ENCODE results near the gene ATP6V0A4.
A peak's percentile ranks its signal among the peaks of the same experiment; 100 is the strongest.
"Not testable (repeated sequence)": the region's sequence is repeated elsewhere in the genome, so short reads cannot be mapped to it uniquely, and the experiment has no call there.

The ATP6V0A4 gene

DNA sequence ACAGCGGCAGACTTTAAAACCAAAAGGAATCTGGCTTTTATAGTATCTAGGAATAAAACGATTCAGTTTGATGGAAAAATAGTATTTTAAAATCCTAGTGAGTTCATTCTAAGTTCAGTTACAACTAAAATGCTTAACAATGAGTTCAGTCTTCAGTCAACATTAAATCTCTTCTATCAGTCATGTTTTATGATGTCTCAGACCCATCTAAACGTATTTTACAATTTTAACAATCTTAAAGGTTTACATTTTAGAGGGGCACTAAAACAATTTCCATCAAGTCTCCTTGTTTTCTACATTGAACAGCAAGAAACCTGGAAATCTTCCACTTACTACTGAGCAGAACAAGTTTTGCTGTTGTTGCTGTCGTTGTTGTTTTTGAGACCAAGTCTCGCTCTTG is 106.8 kb downstream of the ATP6V0A4 start:
- no peak overlapping the region for H3K4me3 ChIP-seq (ENCODE audit: low read length in 2 of 2)
- H3K9ac ChIP-seq (ENCODE audit: low read depth in 1 of 2, low read length in 2 of 2), result no peak overlapping the region
- no peaks in the 10 kb centered on the region for H3K9me3 ChIP-seq (ENCODE audit: control insufficient read depth in 2 of 2, low read length in 2 of 2)
- H3K27me3 ChIP-seq (ENCODE audit: control insufficient read depth in 2 of 2, insufficient read depth in 2 of 2, low read length in 2 of 2), result no peaks in the 10 kb centered on the region
- no peaks in the 10 kb centered on the region for H3K4me1 ChIP-seq (ENCODE audit: control insufficient read depth in 2 of 2, insufficient read depth in 2 of 2, low read length in 2 of 2)
- H3K27ac ChIP-seq (ENCODE audit: low read depth in 2 of 2, low read length in 2 of 2), result no peak overlapping the region
- no peaks in the 10 kb centered on the region for H3K36me3 ChIP-seq (ENCODE audit: control insufficient read depth in 2 of 2, insufficient read depth in 2 of 2, low read length in 2 of 2)

DNA sequence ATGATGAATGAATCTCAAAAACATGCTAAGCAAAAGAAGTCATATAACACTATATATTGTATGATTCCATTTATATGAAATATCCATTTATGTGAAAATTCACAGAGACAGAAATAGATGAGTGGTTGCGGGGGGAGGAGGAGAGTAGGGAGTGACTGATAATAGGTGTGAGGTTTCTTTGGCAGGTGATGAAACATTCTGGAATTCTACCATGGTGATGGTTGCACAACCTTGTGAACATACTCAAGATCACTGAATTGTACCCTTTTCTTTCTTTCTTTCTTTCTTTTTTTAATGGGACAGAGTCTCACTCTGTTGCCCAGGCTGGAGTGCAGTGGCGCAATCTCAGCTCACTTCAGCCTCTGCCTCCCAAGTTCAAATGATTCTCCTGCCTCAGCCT is 107.5 kb downstream of the ATP6V0A4 start:
- Histone ChIP-seq H3K27ac (ENCODE audit: low read depth in 2 of 2, low read length in 2 of 2) (no peak overlapping the region), H3K36me3 (ENCODE audit: control insufficient read depth in 2 of 2, insufficient read depth in 2 of 2, low read length in 2 of 2) (no peaks in the 10 kb centered on the region)

DNA sequence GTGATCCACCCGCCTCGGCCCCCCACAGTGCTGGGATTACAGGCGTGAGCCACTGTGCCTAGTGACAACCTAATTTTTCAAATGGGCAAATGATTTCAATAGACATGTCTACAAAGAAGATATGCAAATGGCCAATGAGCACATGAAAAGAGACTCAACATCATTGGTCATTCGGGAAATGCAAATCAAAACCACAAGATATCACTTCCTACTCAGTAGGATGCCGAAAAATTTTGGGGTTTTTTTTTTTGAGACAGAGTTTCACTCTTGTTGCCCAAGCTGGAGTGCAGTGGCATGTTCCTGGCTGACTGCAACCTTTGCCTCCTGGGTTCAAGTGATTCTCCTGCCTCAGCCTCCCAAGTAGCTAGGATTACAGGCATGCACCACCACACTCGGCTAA is 110.0 kb downstream of the ATP6V0A4 start:
- H3K9ac ChIP-seq (ENCODE audit: low read depth in 1 of 2, low read length in 2 of 2); H3K4me3 ChIP-seq (ENCODE audit: low read length in 2 of 2); H3K36me3 ChIP-seq (ENCODE audit: control insufficient read depth in 2 of 2, insufficient read depth in 2 of 2, low read length in 2 of 2); H3K4me1 ChIP-seq (ENCODE audit: control insufficient read depth in 2 of 2, insufficient read depth in 2 of 2, low read length in 2 of 2); H3K9me3 ChIP-seq (ENCODE audit: control insufficient read depth in 2 of 2, low read length in 2 of 2); H3K27me3 ChIP-seq (ENCODE audit: control insufficient read depth in 2 of 2, insufficient read depth in 2 of 2, low read length in 2 of 2); H3K27ac ChIP-seq (ENCODE audit: low read depth in 2 of 2, low read length in 2 of 2): not testable (repeated sequence)

More for the DNA sequence above, 107.5 kb downstream of the ATP6V0A4 start:
- H3K27me3 ChIP-seq (ENCODE audit: control insufficient read depth in 2 of 2, insufficient read depth in 2 of 2, low read length in 2 of 2), result no peaks in the 10 kb centered on the region
- H3K9ac ChIP-seq (ENCODE audit: low read depth in 1 of 2, low read length in 2 of 2), result no peak overlapping the region
- no peaks in the 10 kb centered on the region for H3K4me1 ChIP-seq (ENCODE audit: control insufficient read depth in 2 of 2, insufficient read depth in 2 of 2, low read length in 2 of 2)
- H3K9me3 ChIP-seq (ENCODE audit: control insufficient read depth in 2 of 2, low read length in 2 of 2), result no peaks in the 10 kb centered on the region
- H3K4me3 ChIP-seq (ENCODE audit: low read length in 2 of 2), result no peak overlapping the region

DNA sequence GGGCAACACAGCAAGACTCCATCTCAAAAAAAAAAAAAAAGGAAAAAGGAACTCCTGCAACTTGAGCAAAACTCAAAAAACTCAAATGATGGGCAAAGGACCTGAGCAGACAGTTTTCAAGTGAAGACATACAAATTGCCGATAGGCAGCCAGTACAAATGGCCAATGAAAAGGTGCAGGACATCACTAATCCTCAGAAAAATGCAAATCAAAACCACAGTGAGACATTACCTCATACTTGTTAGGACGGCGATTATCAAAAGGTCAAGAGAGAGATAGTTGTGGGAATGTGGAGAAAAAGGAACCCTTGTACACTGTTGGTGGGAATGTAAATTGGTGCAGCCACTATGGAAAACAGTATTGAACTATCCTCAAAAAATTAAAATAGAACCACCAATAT is 113.7 kb downstream of the ATP6V0A4 start:
- H3K4me1 ChIP-seq (ENCODE audit: control insufficient read depth in 2 of 2, insufficient read depth in 2 of 2, low read length in 2 of 2), result no peaks in the 10 kb centered on the region

DNA sequence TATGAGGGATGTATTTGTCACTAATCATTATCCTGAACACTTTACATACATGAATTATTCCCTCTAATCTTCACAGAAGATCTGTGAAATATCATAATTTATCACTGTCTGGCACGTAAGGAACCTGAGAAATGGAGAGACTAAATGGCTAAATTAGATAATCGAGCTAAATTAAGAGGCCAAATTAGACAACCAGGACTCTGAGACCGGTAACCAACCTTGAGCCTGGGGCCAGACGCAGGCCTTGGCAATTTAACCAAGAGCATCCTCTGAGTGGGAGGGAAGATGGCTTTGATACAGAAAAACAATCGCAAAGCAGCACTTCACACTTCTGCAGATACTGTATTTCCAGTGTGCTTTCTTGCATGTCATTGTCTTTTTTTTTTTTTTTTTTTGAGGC is 118.2 kb downstream of the ATP6V0A4 start:
- Histone ChIP-seq H3K4me1 (ENCODE audit: control insufficient read depth in 2 of 2, insufficient read depth in 2 of 2, low read length in 2 of 2) (no peaks in the 10 kb centered on the region), H3K9me3 (ENCODE audit: control insufficient read depth in 2 of 2, low read length in 2 of 2) (no peaks in the 10 kb centered on the region), H3K4me3 (ENCODE audit: low read length in 2 of 2) (no peak overlapping the region), H3K36me3 (ENCODE audit: control insufficient read depth in 2 of 2, insufficient read depth in 2 of 2, low read length in 2 of 2) (no peaks in the 10 kb centered on the region), H3K27ac (ENCODE audit: low read depth in 2 of 2, low read length in 2 of 2) (no peak overlapping the region), H3K27me3 (ENCODE audit: control insufficient read depth in 2 of 2, insufficient read depth in 2 of 2, low read length in 2 of 2) (no peaks in the 10 kb centered on the region), H3K9ac (ENCODE audit: low read depth in 1 of 2, low read length in 2 of 2) (no peak overlapping the region)

More for the DNA sequence above, 113.7 kb downstream of the ATP6V0A4 start:
- H3K27me3 ChIP-seq (ENCODE audit: control insufficient read depth in 2 of 2, insufficient read depth in 2 of 2, low read length in 2 of 2), result no peaks in the 10 kb centered on the region
- no peaks in the 10 kb centered on the region for H3K36me3 ChIP-seq (ENCODE audit: control insufficient read depth in 2 of 2, insufficient read depth in 2 of 2, low read length in 2 of 2)
- H3K27ac ChIP-seq (ENCODE audit: low read depth in 2 of 2, low read length in 2 of 2), result no peak overlapping the region
- no peaks in the 10 kb centered on the region for H3K9me3 ChIP-seq (ENCODE audit: control insufficient read depth in 2 of 2, low read length in 2 of 2)
- no peak overlapping the region for H3K4me3 ChIP-seq (ENCODE audit: low read length in 2 of 2)
- no peak overlapping the region for H3K9ac ChIP-seq (ENCODE audit: low read depth in 1 of 2, low read length in 2 of 2)

DNA sequence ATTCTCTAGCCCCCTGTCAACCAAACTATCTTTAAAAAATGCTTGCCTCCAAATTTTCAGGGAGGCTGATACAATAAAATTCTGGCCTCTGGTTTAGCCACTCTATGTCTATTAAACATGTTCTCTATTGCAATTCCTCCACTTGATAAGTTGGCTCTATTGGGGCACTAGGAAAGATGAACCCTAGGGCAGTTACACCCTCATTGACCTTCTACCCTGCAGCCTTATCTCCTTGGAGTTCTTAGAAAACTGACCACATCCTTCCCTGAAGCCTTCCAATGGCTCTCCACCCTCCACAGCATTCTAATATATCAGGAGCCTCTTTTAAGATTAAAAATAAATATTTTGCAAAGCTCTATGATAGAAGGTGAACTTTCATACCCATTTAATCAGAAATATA is 127.4 kb downstream of the ATP6V0A4 start:
- Histone ChIP-seq H3K27me3 (ENCODE audit: control insufficient read depth in 2 of 2, insufficient read depth in 2 of 2, low read length in 2 of 2) (no peaks in the 10 kb centered on the region), H3K9ac (ENCODE audit: low read depth in 1 of 2, low read length in 2 of 2) (no peak overlapping the region)

DNA sequence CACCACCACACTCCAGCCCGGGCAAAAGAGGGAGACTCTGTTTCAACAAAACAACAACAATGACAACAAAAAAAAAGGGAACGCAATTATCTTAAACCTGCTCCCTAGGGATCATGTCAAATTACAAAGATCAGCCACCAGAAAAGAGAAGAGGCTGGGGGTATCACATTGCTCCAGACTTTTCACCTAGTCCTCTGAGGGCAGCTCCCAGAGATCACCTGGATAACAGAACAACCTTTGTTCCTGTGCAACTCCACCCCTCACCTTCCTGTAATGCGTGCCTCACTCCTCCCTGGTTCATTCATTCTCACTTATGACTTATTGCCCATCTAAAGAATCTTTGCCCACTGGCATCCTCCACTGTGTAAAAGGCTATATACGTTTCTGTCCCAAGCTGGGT is 128.6 kb downstream of the ATP6V0A4 start:
- Histone ChIP-seq H3K27ac (ENCODE audit: low read depth in 2 of 2, low read length in 2 of 2) (peak overlapping the region in 1 of 2 donors; percentile 70), H3K9ac (ENCODE audit: low read depth in 1 of 2, low read length in 2 of 2) (no peak overlapping the region), H3K36me3 (ENCODE audit: control insufficient read depth in 2 of 2, insufficient read depth in 2 of 2, low read length in 2 of 2) (no peaks in the 10 kb centered on the region), H3K27me3 (ENCODE audit: control insufficient read depth in 2 of 2, insufficient read depth in 2 of 2, low read length in 2 of 2) (no peaks in the 10 kb centered on the region), H3K9me3 (ENCODE audit: control insufficient read depth in 2 of 2, low read length in 2 of 2) (no peaks in the 10 kb centered on the region), H3K4me3 (ENCODE audit: low read length in 2 of 2) (no peak overlapping the region), H3K4me1 (ENCODE audit: control insufficient read depth in 2 of 2, insufficient read depth in 2 of 2, low read length in 2 of 2) (peaks cover 0 to 4% of the 10 kb centered on the region in 2 donors)

More for the DNA sequence above, 127.4 kb downstream of the ATP6V0A4 start:
- Histone ChIP-seq H3K4me3 (ENCODE audit: low read length in 2 of 2) (no peak overlapping the region), H3K4me1 (ENCODE audit: control insufficient read depth in 2 of 2, insufficient read depth in 2 of 2, low read length in 2 of 2) (peaks cover 0 to 4% of the 10 kb centered on the region in 2 donors), H3K9me3 (ENCODE audit: control insufficient read depth in 2 of 2, low read length in 2 of 2) (no peaks in the 10 kb centered on the region), H3K36me3 (ENCODE audit: control insufficient read depth in 2 of 2, insufficient read depth in 2 of 2, low read length in 2 of 2) (no peaks in the 10 kb centered on the region), H3K27ac (ENCODE audit: low read depth in 2 of 2, low read length in 2 of 2) (no peak overlapping the region)

DNA sequence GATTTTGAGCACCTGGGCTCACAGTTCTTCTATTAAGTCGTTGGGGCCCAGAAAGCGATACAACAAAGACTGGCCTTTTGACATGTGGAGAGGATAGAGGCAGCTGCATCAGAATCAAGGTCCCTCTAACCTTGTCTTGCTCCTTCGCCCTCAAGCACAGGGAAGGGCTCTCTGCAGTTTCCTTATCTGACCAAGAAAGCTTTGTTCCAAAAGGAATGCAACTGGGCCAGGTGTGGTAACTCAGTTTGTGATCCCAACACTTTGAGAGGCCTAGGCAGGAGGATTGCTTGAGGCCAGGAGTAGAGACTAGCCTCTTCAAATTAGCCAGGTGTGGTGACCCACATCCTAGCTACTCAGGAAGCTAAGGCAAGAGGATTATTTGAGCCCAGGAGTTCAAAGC is 129.1 kb downstream of the ATP6V0A4 start:
- H3K36me3 ChIP-seq (ENCODE audit: control insufficient read depth in 2 of 2, insufficient read depth in 2 of 2, low read length in 2 of 2), result no peaks in the 10 kb centered on the region
- no peak overlapping the region for H3K9ac ChIP-seq (ENCODE audit: low read depth in 1 of 2, low read length in 2 of 2)
- peak overlapping the region in 1 of 2 donors; percentile 70 for H3K27ac ChIP-seq (ENCODE audit: low read depth in 2 of 2, low read length in 2 of 2)

DNA sequence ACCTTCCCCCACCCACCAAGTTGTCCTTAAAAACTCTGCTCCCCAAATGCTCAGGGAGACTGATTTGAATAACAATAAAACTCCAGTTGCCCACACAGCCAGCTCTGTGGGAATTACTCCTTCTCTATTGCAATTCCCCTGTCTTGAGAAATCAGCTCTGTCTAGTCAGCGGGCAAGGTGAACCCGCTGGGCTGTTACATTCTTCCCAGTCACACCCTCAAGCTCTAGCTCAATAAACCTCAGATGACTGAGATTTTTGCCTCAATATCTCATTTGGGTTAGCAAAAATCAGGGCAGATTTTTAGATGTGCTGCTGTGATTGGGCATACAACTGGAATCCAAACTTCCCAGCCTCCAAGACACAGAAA is 129.8 kb downstream of the ATP6V0A4 start:
- Histone ChIP-seq H3K4me3 (ENCODE audit: low read length in 2 of 2) (no peak overlapping the region), H3K4me1 (ENCODE audit: control insufficient read depth in 2 of 2, insufficient read depth in 2 of 2, low read length in 2 of 2) (peaks cover 2 to 4% of the 10 kb centered on the region in 2 donors), H3K27me3 (ENCODE audit: control insufficient read depth in 2 of 2, insufficient read depth in 2 of 2, low read length in 2 of 2) (no peaks in the 10 kb centered on the region), H3K36me3 (ENCODE audit: control insufficient read depth in 2 of 2, insufficient read depth in 2 of 2, low read length in 2 of 2) (no peaks in the 10 kb centered on the region), H3K27ac (ENCODE audit: low read depth in 2 of 2, low read length in 2 of 2) (peak overlapping the region in 1 of 2 donors; percentile 70), H3K9me3 (ENCODE audit: control insufficient read depth in 2 of 2, low read length in 2 of 2) (no peaks in the 10 kb centered on the region), H3K9ac (ENCODE audit: low read depth in 1 of 2, low read length in 2 of 2) (no peak overlapping the region)

More for the DNA sequence above, 129.1 kb downstream of the ATP6V0A4 start:
- Histone ChIP-seq H3K9me3 (ENCODE audit: control insufficient read depth in 2 of 2, low read length in 2 of 2) (no peaks in the 10 kb centered on the region), H3K4me3 (ENCODE audit: low read length in 2 of 2) (no peak overlapping the region), H3K4me1 (ENCODE audit: control insufficient read depth in 2 of 2, insufficient read depth in 2 of 2, low read length in 2 of 2) (peaks cover 2 to 4% of the 10 kb centered on the region in 2 donors), H3K27me3 (ENCODE audit: control insufficient read depth in 2 of 2, insufficient read depth in 2 of 2, low read length in 2 of 2) (no peaks in the 10 kb centered on the region)

DNA sequence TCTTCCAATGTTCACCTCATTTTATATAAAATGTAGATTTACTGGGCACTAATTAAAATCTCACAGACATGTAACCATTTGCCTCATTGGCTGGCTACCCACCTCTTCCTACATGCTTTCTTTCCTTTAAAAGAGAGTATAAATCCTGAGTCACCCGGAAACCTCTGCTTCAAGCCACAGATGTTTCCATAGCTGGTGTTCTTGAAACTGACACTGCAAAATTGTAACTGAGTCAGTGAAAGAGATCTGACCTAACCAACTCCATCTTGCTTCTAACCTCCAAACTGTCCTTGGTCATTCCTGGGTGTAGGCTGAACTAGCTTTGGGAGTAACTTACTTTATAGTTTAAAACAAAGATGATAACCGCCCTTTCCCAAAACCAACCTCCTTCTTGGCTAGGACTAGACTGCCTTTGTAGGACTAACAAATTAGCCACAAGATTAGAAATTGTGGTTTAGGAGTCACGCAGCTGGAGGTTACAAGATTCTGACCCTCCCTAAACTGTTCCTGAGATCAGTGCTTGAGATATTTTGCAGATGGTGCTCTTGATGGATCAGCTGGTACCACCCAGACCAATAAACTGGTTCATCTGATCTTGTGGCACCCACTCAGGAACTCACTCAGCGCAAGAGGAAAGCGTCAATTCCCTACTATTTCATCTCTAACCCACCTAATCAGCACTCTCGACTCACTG is 130.3 kb downstream of the ATP6V0A4 start:
- no peak overlapping the region for H3K27ac ChIP-seq (ENCODE audit: low read depth in 2 of 2, low read length in 2 of 2)
- no peak overlapping the region for H3K9ac ChIP-seq (ENCODE audit: low read depth in 1 of 2, low read length in 2 of 2)
- H3K4me3 ChIP-seq (ENCODE audit: low read length in 2 of 2), result no peak overlapping the region
- H3K4me1 ChIP-seq (ENCODE audit: control insufficient read depth in 2 of 2, insufficient read depth in 2 of 2, low read length in 2 of 2), result peaks cover 2 to 4% of the 10 kb centered on the region in 2 donors
- H3K27me3 ChIP-seq (ENCODE audit: control insufficient read depth in 2 of 2, insufficient read depth in 2 of 2, low read length in 2 of 2), result no peaks in the 10 kb centered on the region
- H3K36me3 ChIP-seq (ENCODE audit: control insufficient read depth in 2 of 2, insufficient read depth in 2 of 2, low read length in 2 of 2), result no peaks in the 10 kb centered on the region
- H3K9me3 ChIP-seq (ENCODE audit: control insufficient read depth in 2 of 2, low read length in 2 of 2), result no peaks in the 10 kb centered on the region

Measured in mucosa of rectum (tissue), 2 donors.